ENCODE measurements around the gene SRM.
A peak's percentile ranks its signal among the peaks of the same experiment; 100 is the strongest.

The SRM gene

DNA sequence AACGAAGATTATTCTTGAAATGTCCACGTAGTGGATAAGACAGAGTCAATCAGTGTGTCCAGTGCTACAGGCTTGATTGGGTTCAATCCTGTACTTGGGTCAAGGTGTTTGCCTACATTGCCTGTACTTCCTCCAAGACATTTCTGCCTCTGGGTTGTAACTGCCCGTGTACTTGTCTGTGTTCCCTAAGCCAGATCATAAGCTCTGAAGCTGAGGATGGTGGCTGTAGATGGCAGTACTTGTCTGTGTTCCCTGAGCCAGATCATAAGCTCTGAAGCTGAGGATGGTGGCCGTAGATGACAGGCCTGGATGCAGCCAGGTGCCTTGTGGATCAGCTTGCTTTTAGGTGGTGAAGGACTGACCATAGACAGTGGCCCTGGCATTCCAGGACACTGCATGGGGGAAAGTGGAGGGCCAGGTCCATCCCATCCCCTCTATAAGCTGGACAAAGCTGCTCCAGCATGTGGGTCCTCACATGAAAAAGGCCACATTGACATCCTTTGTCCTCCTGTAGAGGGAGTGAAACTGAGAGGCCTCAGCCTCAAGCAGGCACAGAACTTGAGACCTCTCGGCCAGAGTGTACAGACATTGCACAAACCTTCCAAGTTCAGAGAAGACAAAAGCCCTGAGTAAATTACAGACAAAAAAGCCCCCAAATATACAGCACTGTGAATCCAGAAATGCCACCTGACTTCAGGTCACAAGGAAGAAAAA lies 2.0 kb upstream of the SRM start:
- no peak overlapping the region for H3K4me3 ChIP-seq (ENCODE audit: low read depth, low read length)
- no peak for TF ChIP-seq CTCF (IDR thresholded peaks at IDR 0.05; ENCODE audit: low read depth, low read length)

- TF ChIP-seq CTCF (IDR thresholded peaks at IDR 0.05; ENCODE audit: low read depth, low read length), result no peak
- peak overlapping the region; percentile 89 for H3K4me3 ChIP-seq (ENCODE audit: low read depth, low read length)
Measured at GRCh38 chr1:11059155-11059967, 457 bp downstream of the SRM start.

DNA sequence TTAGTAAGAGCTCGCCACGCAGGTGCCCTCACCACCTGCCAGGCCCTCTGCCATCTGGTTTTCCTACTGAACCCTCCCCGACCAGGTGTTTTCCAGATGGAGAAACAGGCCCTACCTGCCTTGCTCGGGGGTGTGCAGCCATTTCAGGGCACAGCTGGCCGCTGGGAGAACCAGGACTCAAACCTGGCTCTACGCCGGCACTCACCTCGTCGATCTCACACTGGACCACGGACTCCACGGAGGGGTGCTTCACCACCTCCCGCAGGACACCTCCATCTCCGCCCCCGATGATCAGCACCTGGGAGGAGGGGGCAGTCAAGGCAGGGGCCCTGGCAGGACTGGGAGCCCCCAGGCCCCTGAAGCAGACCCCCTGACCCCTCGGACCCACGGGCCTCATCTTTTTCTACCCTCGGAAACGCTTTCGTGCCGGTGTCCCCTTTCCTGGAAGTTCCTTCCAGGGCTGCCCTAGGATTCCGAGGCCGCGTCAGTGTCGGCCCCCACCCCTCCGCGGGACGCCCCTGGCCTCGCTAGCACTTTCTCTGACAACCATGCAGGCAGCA lies 1.1 kb downstream of the SRM start:
- no peak for TF ChIP-seq CTCF (IDR thresholded peaks at IDR 0.05; ENCODE audit: low read depth, low read length)
- peak overlapping the region; percentile 89 for H3K4me3 ChIP-seq (ENCODE audit: low read depth, low read length)

- no peak overlapping the region for H3K4me3 ChIP-seq (ENCODE audit: low read depth, low read length)
- TF ChIP-seq CTCF (IDR thresholded peaks at IDR 0.05; ENCODE audit: low read depth, low read length), result no peak
Measured at GRCh38 chr1:11058026-11058425, 1.8 kb downstream of the SRM start.

GRCh38 chr1:11057477-11057876 lies 2.3 kb downstream of the SRM start:
- H3K4me3 ChIP-seq (ENCODE audit: low read depth, low read length), result no peak overlapping the region
- no peak for TF ChIP-seq CTCF (IDR thresholded peaks at IDR 0.05; ENCODE audit: low read depth, low read length)

- no peak for TF ChIP-seq CTCF (IDR thresholded peaks at IDR 0.05; ENCODE audit: low read depth, low read length)
- H3K4me3 ChIP-seq (ENCODE audit: low read depth, low read length), result no peak overlapping the region
Measured at GRCh38 chr1:11056504-11056903, 3.3 kb downstream of the SRM start.

- no peak overlapping the region for H3K4me3 ChIP-seq (ENCODE audit: low read depth, low read length)
- TF ChIP-seq CTCF (IDR thresholded peaks at IDR 0.05; ENCODE audit: low read depth, low read length), result no peak
Measured at GRCh38 chr1:11055676-11056075, 4.1 kb downstream of the SRM start.
